Measurements from ENCODE around the gene DCP1A. TPM values are rescaled to one million over a fixed set of nuclear protein-coding genes. Genes with fewer than 3 reads are reported as not detected.

Gene DCP1A
- total and polyA plus RNA-seq, 9 of the 15 experiments (the other 6 are each of a cell fraction or from before 2014, with no cell fraction given): 6.6 to 33.7 (median 13.3) TPM

DNA sequence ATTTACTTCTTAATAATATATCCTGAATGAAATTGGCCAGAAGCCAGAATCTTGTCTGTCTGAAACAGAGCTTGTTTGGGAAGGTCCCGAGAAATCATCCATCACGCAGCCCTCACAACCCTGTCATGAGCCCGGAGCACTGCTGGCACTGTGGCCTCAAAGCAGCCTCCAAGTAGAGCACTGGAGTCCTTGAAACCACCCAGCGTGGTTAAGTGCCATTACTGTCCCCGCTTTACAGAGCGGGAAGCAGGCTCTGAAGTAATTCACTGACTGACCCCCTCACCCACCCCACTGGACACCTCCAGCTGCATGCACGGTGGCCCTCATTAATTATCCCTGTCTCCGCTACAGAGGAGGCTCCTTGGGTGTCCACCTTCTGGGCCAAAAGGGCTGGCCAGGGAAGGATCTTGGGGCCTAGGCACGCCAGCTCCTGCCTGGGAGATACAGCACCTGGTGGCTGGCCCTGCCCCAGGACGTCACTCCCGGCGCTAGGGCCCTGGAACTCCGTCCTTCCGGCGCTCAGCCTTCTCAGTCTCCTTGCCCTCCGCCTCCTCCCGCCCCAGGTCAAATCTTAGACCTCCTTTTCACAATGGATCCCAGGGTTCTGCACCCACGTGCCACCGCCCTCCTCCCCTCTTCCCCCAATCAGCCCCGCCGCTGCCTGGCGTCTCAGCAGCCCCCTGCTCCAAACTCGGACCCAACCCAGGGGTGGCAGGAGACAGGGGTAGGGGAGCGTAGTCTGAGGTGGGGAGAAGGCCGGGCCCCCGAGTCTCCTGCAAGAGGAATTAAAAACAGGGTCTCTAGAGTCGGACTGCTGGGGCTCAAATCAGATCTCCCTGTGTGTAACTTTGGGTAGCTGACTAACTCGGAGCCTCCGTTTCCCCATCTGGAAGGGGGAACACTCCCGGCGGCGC lies 92.6 kb downstream of the DCP1A start (continued):
- TF ChIP-seq, protein P1, sequence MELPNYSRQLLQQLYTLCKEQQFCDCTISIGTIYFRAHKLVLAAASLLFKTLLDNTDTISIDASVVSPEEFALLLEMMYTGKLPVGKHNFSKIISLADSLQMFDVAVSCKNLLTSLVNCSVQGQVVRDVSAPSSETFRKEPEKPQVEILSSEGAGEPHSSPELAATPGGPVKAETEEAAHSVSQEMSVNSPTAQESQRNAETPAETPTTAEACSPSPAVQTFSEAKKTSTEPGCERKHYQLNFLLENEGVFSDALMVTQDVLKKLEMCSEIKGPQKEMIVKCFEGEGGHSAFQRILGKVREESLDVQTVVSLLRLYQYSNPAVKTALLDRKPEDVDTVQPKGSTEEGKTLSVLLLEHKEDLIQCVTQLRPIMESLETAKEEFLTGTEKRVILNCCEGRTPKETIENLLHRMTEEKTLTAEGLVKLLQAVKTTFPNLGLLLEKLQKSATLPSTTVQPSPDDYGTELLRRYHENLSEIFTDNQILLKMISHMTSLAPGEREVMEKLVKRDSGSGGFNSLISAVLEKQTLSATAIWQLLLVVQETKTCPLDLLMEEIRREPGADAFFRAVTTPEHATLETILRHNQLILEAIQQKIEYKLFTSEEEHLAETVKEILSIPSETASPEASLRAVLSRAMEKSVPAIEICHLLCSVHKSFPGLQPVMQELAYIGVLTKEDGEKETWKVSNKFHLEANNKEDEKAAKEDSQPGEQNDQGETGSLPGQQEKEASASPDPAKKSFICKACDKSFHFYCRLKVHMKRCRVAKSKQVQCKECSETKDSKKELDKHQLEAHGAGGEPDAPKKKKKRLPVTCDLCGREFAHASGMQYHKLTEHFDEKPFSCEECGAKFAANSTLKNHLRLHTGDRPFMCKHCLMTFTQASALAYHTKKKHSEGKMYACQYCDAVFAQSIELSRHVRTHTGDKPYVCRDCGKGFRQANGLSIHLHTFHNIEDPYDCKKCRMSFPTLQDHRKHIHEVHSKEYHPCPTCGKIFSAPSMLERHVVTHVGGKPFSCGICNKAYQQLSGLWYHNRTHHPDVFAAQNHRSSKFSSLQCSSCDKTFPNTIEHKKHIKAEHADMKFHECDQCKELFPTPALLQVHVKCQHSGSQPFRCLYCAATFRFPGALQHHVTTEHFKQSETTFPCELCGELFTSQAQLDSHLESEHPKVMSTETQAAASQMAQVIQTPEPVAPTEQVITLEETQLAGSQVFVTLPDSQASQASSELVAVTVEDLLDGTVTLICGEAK (IDR thresholded peaks at IDR 0.05): 0 out of 2 replicates have a peak, but pooled peaks have one; percentile 23
- TF ChIP-seq, protein P1 (CRISPR knock-in tag; IDR thresholded peaks at IDR 0.05): no peak
- TF ChIP-seq ZFX (CRISPR knock-in tag; IDR thresholded peaks at IDR 0.05) (peak; percentile 19; the same call in 1 of the 2 replicates), ATF7 (IDR thresholded peaks at IDR 0.05) (0 out of 2 replicates have a peak, but pooled peaks have one; percentile 24), NFXL1 (CRISPR knock-in tag; IDR thresholded peaks at IDR 0.05) (no peak), EP400 (IDR thresholded peaks at IDR 0.05) (peak; percentile 68), NFATC3 (IDR thresholded peaks at IDR 0.05) (no peak)
- TF ChIP-seq, protein P2, sequence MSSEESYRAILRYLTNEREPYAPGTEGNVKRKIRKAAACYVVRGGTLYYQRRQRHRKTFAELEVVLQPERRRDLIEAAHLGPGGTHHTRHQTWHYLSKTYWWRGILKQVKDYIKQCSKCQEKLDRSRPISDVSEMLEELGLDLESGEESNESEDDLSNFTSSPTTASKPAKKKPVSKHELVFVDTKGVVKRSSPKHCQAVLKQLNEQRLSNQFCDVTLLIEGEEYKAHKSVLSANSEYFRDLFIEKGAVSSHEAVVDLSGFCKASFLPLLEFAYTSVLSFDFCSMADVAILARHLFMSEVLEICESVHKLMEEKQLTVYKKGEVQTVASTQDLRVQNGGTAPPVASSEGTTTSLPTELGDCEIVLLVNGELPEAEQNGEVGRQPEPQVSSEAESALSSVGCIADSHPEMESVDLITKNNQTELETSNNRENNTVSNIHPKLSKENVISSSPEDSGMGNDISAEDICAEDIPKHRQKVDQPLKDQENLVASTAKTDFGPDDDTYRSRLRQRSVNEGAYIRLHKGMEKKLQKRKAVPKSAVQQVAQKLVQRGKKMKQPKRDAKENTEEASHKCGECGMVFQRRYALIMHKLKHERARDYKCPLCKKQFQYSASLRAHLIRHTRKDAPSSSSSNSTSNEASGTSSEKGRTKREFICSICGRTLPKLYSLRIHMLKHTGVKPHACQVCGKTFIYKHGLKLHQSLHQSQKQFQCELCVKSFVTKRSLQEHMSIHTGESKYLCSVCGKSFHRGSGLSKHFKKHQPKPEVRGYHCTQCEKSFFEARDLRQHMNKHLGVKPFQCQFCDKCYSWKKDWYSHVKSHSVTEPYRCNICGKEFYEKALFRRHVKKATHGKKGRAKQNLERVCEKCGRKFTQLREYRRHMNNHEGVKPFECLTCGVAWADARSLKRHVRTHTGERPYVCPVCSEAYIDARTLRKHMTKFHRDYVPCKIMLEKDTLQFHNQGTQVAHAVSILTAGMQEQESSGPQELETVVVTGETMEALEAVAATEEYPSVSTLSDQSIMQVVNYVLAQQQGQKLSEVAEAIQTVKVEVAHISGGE (CRISPR knock-in tag; IDR thresholded peaks at IDR 0.05): peak in 1 of 3 experiments; percentile 5; a peak in 1 of 6 replicates
- TF ChIP-seq, protein P3, sequence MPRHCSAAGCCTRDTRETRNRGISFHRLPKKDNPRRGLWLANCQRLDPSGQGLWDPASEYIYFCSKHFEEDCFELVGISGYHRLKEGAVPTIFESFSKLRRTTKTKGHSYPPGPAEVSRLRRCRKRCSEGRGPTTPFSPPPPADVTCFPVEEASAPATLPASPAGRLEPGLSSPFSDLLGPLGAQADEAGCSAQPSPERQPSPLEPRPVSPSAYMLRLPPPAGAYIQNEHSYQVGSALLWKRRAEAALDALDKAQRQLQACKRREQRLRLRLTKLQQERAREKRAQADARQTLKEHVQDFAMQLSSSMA (CRISPR knock-in tag; IDR thresholded peaks at IDR 0.05): no peak

Data from K562 (cell line).